Esophagus (tissue), 2 donors: Measurements from ENCODE around the gene SUPT5H. TPM values are rescaled to one million over a fixed set of nuclear protein-coding genes. Genes with fewer than 3 reads are reported as not detected.

Experiments used
- H3K27ac ChIP-seq, 2 donors: one replicate each; pipeline ENCODE4 v1.5.1; 2013; ENCODE audit warnings: low read depth in 2 of 2, mild to moderate bottlenecking in 2 of 2, inconsistent platforms in 1 of 2, low read length in 1 of 2, moderate library complexity in 1 of 2
- H3K27me3 ChIP-seq, 2 donors: one replicate each; pipeline ENCODE4 v1.6.1; 2013; ENCODE audit warnings: low read length in 2 of 2, control low read depth in 1 of 2, mild to moderate bottlenecking in 1 of 2; ENCODE audit not compliant: insufficient read depth in 2 of 2, control insufficient read depth in 1 of 2
- H3K36me3 ChIP-seq, 2 donors: one replicate each; pipeline ENCODE4 v1.6.1; 2013; ENCODE audit warnings: low read length in 1 of 2; ENCODE audit not compliant: control insufficient read depth in 2 of 2, insufficient read depth in 2 of 2
- H3K4me1 ChIP-seq, 2 donors: one replicate each; pipeline ENCODE4 v1.6.1; 2013; ENCODE audit warnings: low read length in 1 of 2; ENCODE audit not compliant: control insufficient read depth in 2 of 2, insufficient read depth in 2 of 2
- H3K4me3 ChIP-seq, 2 donors: one replicate each; pipeline ENCODE4 v1.5.1; 2013; ENCODE audit warnings: low read length in 2 of 2, mild to moderate bottlenecking in 2 of 2, low read depth in 1 of 2, moderate library complexity in 1 of 2
- H3K9me3 ChIP-seq, 2 donors: one replicate each; pipeline ENCODE4 v1.6.1; 2013; ENCODE audit warnings: mild to moderate bottlenecking in 2 of 2, low read depth in 1 of 2, low read length in 1 of 2, moderate library complexity in 1 of 2; ENCODE audit not compliant: control insufficient read depth in 2 of 2, insufficient read depth in 1 of 2
- WGBS, 2 donors: extraction: QIAGEN DNeasy Blood & Tissue Kit; methylation state at CpG; one replicate each; pipeline ENCODE4 v1.1.7; 2013; 5-methylcytosine and 5-hydroxymethylcytosine counted together
- polyA plus RNA-seq, 2 donors: library from polyadenylated mRNA; stranded (reverse); fragments of 200-250 nt; gene quantifications; one replicate each; pipeline ENCODE4 v1.2.3, GENCODE V29; 2013
- donor health status: healthy with polysubstance abuse.
- donor health status: Bipolar disorder and iron deficiency.

SUPT5H gene
- polyA plus RNA-seq, 2 donors: 51.5 to 90.2 TPM

DNA sequence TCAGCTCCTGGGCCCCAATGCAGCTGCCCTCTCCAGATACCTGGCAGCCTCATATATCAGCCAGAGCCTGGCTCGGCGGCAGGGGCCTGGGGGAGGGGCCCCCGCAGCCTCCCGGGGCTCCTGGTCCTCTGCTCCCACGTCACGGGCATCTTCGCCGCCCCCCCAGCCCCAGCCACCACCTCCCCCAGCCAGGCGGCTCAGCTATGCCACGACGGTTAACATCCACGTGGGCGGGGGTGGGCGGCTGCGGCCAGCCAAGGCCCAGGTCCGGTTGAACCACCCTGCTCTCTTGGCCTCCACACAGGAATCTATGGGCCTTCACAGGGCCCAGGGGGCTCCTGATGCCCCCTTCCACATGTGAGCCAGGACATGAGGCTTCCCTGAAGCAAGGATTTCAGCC is 20.4 kb upstream of the SUPT5H start:
- 78 to 82% methylated on average over 16 of the region's 16 CpGs for WGBS, 2 donors
- H3K4me3 ChIP-seq: no peak overlapping the region

DNA sequence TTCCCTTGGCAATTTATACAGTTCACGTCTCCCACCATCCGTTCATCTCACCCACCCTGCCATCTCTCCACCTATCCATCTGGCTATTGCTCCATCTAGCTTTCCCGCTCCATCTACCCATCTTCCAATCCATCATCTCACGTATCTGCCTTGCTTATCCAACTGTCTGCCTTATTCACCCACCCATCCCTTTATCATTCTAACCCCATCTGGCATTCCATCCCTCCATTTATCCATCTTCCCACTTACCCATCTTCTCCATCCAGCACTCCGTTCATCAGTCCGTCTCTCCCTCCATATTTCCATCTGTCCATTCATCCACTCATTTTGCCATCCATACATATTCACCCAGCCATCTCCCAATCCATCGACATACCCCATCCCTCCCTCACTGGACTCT is 19.6 kb upstream of the SUPT5H start:
- Histone ChIP-seq H3K27ac (no peak overlapping the region), H3K36me3 (no peaks in the 10 kb centered on the region), H3K9me3 (no peaks in the 10 kb centered on the region), H3K4me3 (no peak overlapping the region), H3K27me3 (no peaks in the 10 kb centered on the region), H3K4me1 (peaks cover 0 to under 1% of the 10 kb centered on the region in 2 donors)
- 90 to 93% methylated on average over 7 of the region's 7 CpGs for WGBS, 2 donors

More for the DNA sequence above, 20.4 kb upstream of the SUPT5H start:
- no peak overlapping the region for H3K27ac ChIP-seq
- no peaks in the 10 kb centered on the region for H3K9me3 ChIP-seq
- no peaks in the 10 kb centered on the region for H3K4me1 ChIP-seq
- H3K27me3 ChIP-seq: no peaks in the 10 kb centered on the region
- no peaks in the 10 kb centered on the region for H3K36me3 ChIP-seq

DNA sequence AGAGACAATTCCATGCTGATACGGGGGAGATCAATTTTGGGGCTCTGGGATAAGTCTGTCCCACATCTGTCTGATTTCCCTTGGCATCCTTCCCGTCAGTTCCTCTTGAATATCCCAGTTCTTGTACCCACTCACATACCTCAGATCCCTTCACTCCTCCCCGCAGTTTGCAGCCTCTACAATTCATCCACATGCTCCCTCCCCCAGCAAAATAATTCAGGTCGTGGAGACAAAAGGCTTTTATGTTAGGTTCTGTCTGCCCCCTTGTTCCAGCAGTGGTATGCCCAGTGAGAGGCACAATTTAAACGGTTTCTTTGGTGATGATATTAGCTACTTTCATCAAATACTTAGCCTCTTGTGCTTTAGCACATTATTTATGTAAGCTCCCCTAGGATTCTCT is 19.2 kb upstream of the SUPT5H start:
- Histone ChIP-seq H3K4me3 (no peak overlapping the region), H3K4me1 (peaks cover 0 to 4% of the 10 kb centered on the region in 2 donors), H3K9me3 (no peaks in the 10 kb centered on the region), H3K27me3 (no peaks in the 10 kb centered on the region), H3K36me3 (no peaks in the 10 kb centered on the region), H3K27ac (no peak overlapping the region)
- 63 to 66% methylated on average over 5 of the region's 5 CpGs for WGBS, 2 donors

DNA sequence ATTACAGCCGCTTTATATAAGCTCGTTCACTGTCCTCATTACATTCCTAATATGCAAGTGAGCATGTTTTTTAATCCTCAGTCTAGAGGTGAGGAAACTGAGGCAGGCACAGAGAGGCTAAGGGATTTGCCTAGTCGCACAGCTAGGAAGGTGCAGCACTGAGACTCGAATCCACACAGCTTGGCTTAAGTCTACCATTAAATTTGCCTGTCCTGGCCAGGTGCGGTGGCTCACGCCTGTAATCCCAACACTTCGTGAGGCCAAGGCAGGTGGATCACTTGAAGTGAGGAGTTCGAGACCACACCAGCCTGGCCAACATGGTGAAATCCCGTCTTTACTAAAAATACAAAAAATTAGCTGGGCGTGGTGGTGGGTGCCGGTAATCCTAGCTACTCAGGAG is 17.7 kb upstream of the SUPT5H start:
- Histone ChIP-seq H3K4me1 (peaks cover 0 to 5% of the 10 kb centered on the region in 2 donors), H3K27ac (peak overlapping the region in 1 of 2 donors; percentile 22), H3K36me3 (peaks cover under 1 to 2% of the 10 kb centered on the region in 2 donors), H3K4me3 (peak overlapping the region in 1 of 2 donors; percentile 2), H3K9me3 (no peaks in the 10 kb centered on the region), H3K27me3 (no peaks in the 10 kb centered on the region)
- 90 to 91% methylated on average over 11 of the region's 11 CpGs for WGBS, 2 donors

DNA sequence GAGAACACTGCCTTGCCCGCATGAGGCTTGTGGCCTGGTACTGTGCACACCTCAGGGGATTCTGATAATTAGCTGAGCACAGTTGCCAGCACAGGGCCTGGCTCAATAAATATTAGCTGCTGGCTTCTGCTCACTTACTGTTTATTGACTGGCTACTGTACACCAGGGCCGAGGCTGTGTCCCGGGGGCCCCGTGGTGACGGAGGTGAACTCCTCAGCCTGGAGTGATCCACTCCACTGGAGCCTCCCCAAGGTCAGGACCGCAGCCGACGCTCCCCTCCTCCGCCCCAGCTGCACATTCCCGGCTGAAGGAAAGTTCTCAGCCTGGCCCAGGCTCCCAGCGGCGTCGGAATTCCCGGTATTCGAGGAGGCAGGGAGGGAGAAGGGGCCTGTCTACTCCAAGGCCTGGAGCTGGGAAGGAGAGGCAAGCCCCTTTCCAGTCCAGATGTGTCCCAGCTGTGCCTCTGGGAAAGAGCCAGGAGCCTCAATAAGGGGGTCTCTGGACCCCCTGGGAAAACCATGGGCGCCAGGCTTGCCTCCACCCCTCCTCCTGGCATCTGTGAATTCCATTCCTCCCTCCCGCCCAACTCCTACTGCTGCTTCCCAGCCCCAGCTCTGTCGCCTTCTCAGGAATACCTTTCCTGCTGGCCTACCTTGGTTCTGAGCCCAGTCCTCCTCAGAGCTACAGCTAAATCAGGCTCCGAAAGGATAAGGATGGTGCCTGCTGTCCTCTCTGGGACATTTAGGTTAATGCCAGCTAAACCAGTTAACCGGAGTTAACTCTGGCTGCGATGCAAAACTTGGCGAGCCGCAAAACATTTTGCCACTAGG is 16.9 kb upstream of the SUPT5H start:
- Histone ChIP-seq H3K9me3 (no peaks in the 10 kb centered on the region), H3K4me3 (no peak overlapping the region), H3K27ac (peak overlapping the region; percentile 34 to 73), H3K4me1 (peaks cover 0 to 5% of the 10 kb centered on the region in 2 donors), H3K36me3 (peaks cover 6 to 8% of the 10 kb centered on the region in 2 donors), H3K27me3 (no peaks in the 10 kb centered on the region)
- 30 to 31% methylated on average over 23 of the region's 23 CpGs for WGBS, 2 donors

DNA sequence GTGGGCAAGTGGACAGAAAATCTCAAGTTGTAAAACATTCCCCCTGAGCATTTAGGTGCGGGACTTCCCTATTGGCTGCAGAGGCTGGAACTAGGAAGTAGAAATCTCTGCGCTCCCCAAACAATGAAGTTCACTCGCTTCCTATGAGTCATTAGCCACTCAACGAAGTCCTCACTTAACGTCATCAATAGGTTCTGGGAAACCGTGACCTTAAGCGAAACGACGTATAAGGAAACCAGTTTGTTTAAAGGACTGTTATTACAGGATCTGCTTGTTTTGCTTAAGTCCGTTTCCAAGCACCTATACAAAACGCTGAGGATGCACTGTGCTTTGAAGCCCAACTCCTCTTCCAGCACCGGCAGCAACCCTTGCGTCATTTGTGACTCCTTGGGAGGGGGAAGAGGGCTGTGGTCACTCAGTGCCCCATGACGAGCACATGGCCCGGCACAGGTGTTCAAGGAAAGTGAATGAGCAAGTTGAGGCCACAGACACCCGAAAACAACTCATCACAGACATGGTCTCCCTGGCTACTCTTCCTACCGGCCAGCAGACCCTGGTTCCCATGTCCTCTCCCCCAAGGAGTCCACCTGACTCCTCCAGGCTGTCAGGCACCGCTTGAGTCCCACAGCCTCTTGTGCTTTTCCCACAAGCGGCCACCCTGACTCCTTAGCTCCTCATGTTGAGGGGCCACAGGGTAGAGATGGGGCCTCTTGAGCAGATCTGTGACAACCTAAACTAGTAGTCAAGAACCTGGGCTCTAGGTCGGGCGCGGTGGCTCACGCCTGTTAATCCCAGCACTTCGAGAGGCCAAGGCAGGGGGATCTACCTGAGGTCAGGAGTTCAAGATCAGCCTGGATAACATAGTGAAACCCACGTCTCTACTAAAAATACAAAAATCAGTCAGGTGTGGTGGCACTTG is 14.4 kb upstream of the SUPT5H start:
- peaks cover 12 to 17% of the 10 kb centered on the region in 2 donors for H3K36me3 ChIP-seq
- peak overlapping the region; percentile 88 to 98 for H3K27ac ChIP-seq
- H3K27me3 ChIP-seq: no peaks in the 10 kb centered on the region
- peaks cover 0 to 11% of the 10 kb centered on the region in 2 donors for H3K4me1 ChIP-seq
- WGBS, 2 donors: 51 to 52% methylated on average over 25 of the region's 25 CpGs
- H3K4me3 ChIP-seq: no peak overlapping the region
- H3K9me3 ChIP-seq: no peaks in the 10 kb centered on the region

DNA sequence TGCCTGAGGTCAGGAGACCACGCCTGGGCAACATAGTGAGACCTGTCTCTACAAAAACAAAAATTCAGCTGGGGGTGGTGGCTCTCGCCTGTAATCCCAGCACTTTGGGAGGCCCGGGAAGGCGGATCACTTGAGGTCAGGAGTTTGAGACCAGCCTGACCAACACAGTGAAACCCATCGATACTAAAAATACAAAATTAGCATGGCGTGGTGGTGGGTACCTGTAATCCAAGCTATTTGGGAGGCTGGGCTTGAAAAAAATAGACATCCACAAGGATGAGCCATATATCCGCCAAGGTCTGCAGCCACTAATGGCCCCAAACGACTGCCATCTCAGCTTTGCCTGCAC is 12.7 kb upstream of the SUPT5H start:
- WGBS, 2 donors: 95 to 96% methylated on average over 8 of the region's 8 CpGs
- Histone ChIP-seq H3K9me3 (no peaks in the 10 kb centered on the region), H3K36me3 (peaks cover 12 to 17% of the 10 kb centered on the region in 2 donors), H3K4me3 (no peak overlapping the region), H3K4me1 (peaks cover 0 to 11% of the 10 kb centered on the region in 2 donors), H3K27ac (peak overlapping the region in 1 of 2 donors; percentile 98), H3K27me3 (no peaks in the 10 kb centered on the region)

DNA sequence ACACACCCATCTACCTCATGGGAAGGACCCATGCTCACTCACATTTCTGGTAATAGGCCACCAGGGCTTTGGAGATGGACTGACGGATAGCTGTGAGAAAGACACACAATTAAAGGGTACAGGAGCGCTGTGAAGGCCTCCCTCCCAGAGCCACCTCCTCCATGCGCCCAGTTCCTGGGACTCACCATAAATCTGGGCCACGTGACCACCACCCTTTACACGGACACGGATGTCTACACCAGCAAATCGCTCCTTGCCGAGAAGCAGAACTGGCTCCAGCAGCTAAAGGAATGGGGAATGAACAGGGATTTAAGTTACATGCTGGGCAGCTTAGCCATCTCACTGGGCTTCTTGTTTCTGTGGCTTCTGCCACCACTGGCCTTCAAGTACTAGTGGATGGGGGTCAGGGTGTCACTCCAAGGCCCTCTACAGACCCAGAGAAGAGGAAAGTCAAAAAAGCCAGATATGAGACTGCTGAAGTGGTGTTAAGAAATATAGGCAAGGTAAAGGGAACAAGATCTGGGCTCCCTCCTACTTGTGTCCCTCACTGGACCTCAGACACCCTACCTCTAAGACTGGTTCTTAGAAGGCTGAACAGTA is 11.8 kb upstream of the SUPT5H start:
- no peaks in the 10 kb centered on the region for H3K27me3 ChIP-seq
- H3K4me1 ChIP-seq: peaks cover 0 to 11% of the 10 kb centered on the region in 2 donors
- H3K27ac ChIP-seq: peak overlapping the region in 1 of 2 donors; percentile 67
- H3K4me3 ChIP-seq: peak overlapping the region in 1 of 2 donors; percentile 92
- peaks cover 12 to 17% of the 10 kb centered on the region in 2 donors for H3K36me3 ChIP-seq
- H3K9me3 ChIP-seq: no peaks in the 10 kb centered on the region
- WGBS, 2 donors: 95% methylated on average over 8 of the region's 8 CpGs
